GM23338 (cell line): ENCODE measurements around the gene COA8. TPM values are rescaled to one million over a fixed set of nuclear protein-coding genes. Genes with fewer than 3 reads are reported as not detected.

ENCODE experiments used
- ATAC-seq: fragments of 200-7000 bp; cut with Tn5 transposase; 3 replicates; pipeline ENCODE4 v1.9.1; 2020
- DNase-seq: peaks from one replicate; pipeline ENCODE4 v3.0.0-alpha.2; 2015; ENCODE audit warnings: low spot score
- H2AFZ ChIP-seq: fragments of 200-600 bp; sonication (generic); 2 replicates; pipeline ENCODE4 v1.8.0; 2016; ENCODE audit warnings: antibody characterized with exemption, mild to moderate bottlenecking, moderate library complexity
- H3F3A ChIP-seq: fragments of 200-600 bp; sonication (generic); replicated peaks from 2 replicates; pipeline ENCODE4 v1.8.0; 2017; ENCODE audit warnings: antibody characterized with exemption, mixed run types, low read depth
- H3K27ac ChIP-seq: fragments of 200-600 bp; sonication (generic); 2 replicates; pipeline ENCODE4 v1.6.1; 2016; ENCODE audit warnings: low read depth
- H3K27me3 ChIP-seq: fragments of 200-600 bp; sonication (generic); 2 replicates; pipeline ENCODE4 v1.8.0; 2016; ENCODE audit warnings: mild to moderate bottlenecking, mixed run types, moderate library complexity; ENCODE audit not compliant: insufficient read depth
- H3K36me3 ChIP-seq: fragments of 200-600 bp; sonication (generic); 2 replicates; pipeline ENCODE4 v1.8.0; 2016; ENCODE audit warnings: mild to moderate bottlenecking; ENCODE audit not compliant: insufficient read depth
- H3K4me1 ChIP-seq: fragments of 200-600 bp; sonication (generic); 2 replicates; pipeline ENCODE4 v1.8.0; 2016; ENCODE audit warnings: mild to moderate bottlenecking, moderate library complexity; ENCODE audit not compliant: insufficient read depth
- H3K4me2 ChIP-seq: fragments of 200-600 bp; sonication (generic); 2 replicates; pipeline ENCODE4 v1.7.1; 2017; ENCODE audit warnings: mixed run types
- H3K4me3 ChIP-seq: fragments of 200-600 bp; sonication (generic); 2 replicates; pipeline ENCODE4 v1.6.1; 2016; ENCODE audit warnings: mixed run types
- H3K79me2 ChIP-seq: fragments of 200-600 bp; sonication (generic); replicated peaks from 2 replicates; pipeline ENCODE4 v1.8.0; 2017; ENCODE audit warnings: mild to moderate bottlenecking; ENCODE audit not compliant: insufficient read depth
- H3K9me2 ChIP-seq: fragments of 200-600 bp; sonication (generic); 2 replicates; pipeline ENCODE4 v1.8.0; 2017; ENCODE audit not compliant: insufficient read depth
- H4K20me1 ChIP-seq: fragments of 200-600 bp; sonication (generic); replicated peaks from 2 replicates; pipeline ENCODE4 v1.8.0; 2017; ENCODE audit warnings: mild to moderate bottlenecking; ENCODE audit not compliant: insufficient read depth
- H3K27ac Mint-ChIP-seq: 2 replicates; pipeline ENCODE4 v1.8.0; 2020; ENCODE audit warnings: inconsistent platforms, mild to moderate bottlenecking, moderate library complexity, mixed read lengths
- H3K27me3 Mint-ChIP-seq: 3 replicates; pipeline ENCODE4 v1.8.0; 2022; ENCODE audit warnings: low read depth, mild to moderate bottlenecking, moderate library complexity, mixed read lengths, inconsistent platforms; ENCODE audit not compliant: insufficient read depth, poor library complexity
- H3K36me3 Mint-ChIP-seq: 3 replicates; pipeline ENCODE4 v1.8.0; 2021; ENCODE audit warnings: low read depth, mild to moderate bottlenecking, inconsistent platforms, moderate library complexity, mixed read lengths
- H3K4me1 Mint-ChIP-seq: 3 replicates; pipeline ENCODE4 v1.8.0; 2020; ENCODE audit warnings: mild to moderate bottlenecking, inconsistent platforms, mixed read lengths
- H3K4me3 Mint-ChIP-seq: 3 replicates; pipeline ENCODE4 v1.8.0; 2021; ENCODE audit warnings: moderate library complexity, mild to moderate bottlenecking, inconsistent platforms, mixed read lengths
- H3K9me3 Mint-ChIP-seq: 3 replicates; pipeline ENCODE4 v1.8.0; 2020; ENCODE audit warnings: moderate library complexity, mild to moderate bottlenecking, inconsistent platforms, mixed read lengths
- CREB1 ChIP-seq: fragments of 250-450 bp; sonication (Bioruptor Pico); IDR thresholded peaks from 2 replicates; pipeline ENCODE4 v1.5.0; 2020; ENCODE audit warnings: low read depth, mild to moderate bottlenecking, moderate library complexity
- CTCF ChIP-seq, 2 experiments: fragments of 200-600 bp in 1 of 2; sonication (generic) in 1 of 2; conservative IDR thresholded peaks; 2 replicates each; pipeline versions ENCODE4 v1.5.1 to v1.6.1; 2016 to 2017; ENCODE audit warnings: antibody characterized with exemption in 2 of 2, low read depth in 2 of 2, mild to moderate bottlenecking in 2 of 2, moderate library complexity in 1 of 2
- ETS1 ChIP-seq: IDR thresholded peaks from 2 replicates; pipeline ENCODE4 v1.6.1; 2016; ENCODE audit warnings: antibody characterized with exemption
- EZH2 ChIP-seq: fragments of 200-600 bp; sonication (generic); IDR thresholded peaks from one replicate; pipeline ENCODE4 v1.8.0; 2017; ENCODE audit warnings: antibody characterized with exemption, mild to moderate bottlenecking, low read depth; ENCODE audit not compliant: unreplicated experiment
- EZH2phosphoT487 ChIP-seq: fragments of 200-600 bp; sonication (generic); IDR thresholded peaks from one replicate; pipeline ENCODE4 v1.8.1; 2018; ENCODE audit warnings: antibody characterized with exemption; ENCODE audit not compliant: unreplicated experiment
- JUNB ChIP-seq: IDR thresholded peaks from one replicate; pipeline ENCODE4 v1.6.1; 2016; ENCODE audit warnings: antibody characterized with exemption; ENCODE audit not compliant: unreplicated experiment
- NANOG ChIP-seq: IDR thresholded peaks from 2 replicates; pipeline ENCODE4 v1.6.1; 2016; ENCODE audit warnings: antibody characterized with exemption, borderline replicate concordance
- POLR2AphosphoS5 ChIP-seq: IDR thresholded peaks from 2 replicates; pipeline ENCODE4 v1.6.1; 2016; ENCODE audit warnings: antibody characterized with exemption, low read depth
- REST ChIP-seq: IDR thresholded peaks from one replicate; pipeline ENCODE4 v1.6.1; 2018; ENCODE audit warnings: antibody characterized with exemption; ENCODE audit not compliant: unreplicated experiment
- STAT1 ChIP-seq: IDR thresholded peaks from one replicate; pipeline ENCODE4 v1.6.1; 2016; ENCODE audit warnings: antibody characterized with exemption; ENCODE audit not compliant: unreplicated experiment
- ZNF114 ChIP-seq: fragments of 250-450 bp; sonication (Bioruptor Pico); IDR thresholded peaks from 2 replicates; pipeline ENCODE4 v1.5.0; 2020; ENCODE audit warnings: mild to moderate bottlenecking, moderate library complexity
- ZNF331 ChIP-seq: fragments of 250-450 bp; sonication (Bioruptor Pico); IDR thresholded peaks from 2 replicates; pipeline ENCODE4 v1.5.0; 2020; ENCODE audit warnings: low read depth, mild to moderate bottlenecking, moderate library complexity
- ZNF462 ChIP-seq: fragments of 250-450 bp; sonication (Bioruptor Pico); IDR thresholded peaks from 2 replicates; pipeline ENCODE4 v1.5.0; 2020; ENCODE audit warnings: mild to moderate bottlenecking, moderate library complexity
- polyA plus RNA-seq: library from polyadenylated mRNA; unstranded; fragments of >200 nt; fragmentation: Nextera tagmentation; extraction: Ambion mirVana; gene quantifications from 2 replicates; pipeline ENCODE4 v1.2.1, GENCODE V29; 2016
- total RNA-seq: library from RNA; depleted of rRNA; stranded (reverse); fragments of >200 nt; shearing (Covaris generic); gene quantifications from 2 replicates; pipeline ENCODE4 v1.2.3, GENCODE V29; 2014

COA8 gene
- total and polyA plus RNA-seq, 2 experiments from 2014 or later = 61.3 to 130 TPM

- H3K36me3 Mint-ChIP-seq = peaks cover 4% of the 10 kb centered on the region; the same call in 1 of the 3 replicates
- H3K4me3 Mint-ChIP-seq = no peak overlapping the region; the same call in 2 of the 3 replicates
- no peak overlapping the region for H3K27ac Mint-ChIP-seq
Observed at GRCh38 chr14:103526914-103527248, 35.9 kb upstream of the COA8 start.

More at GRCh38 chr14:103526914-103527248, 35.9 kb upstream of the COA8 start:
- Histone ChIP-seq H3K4me2 (no peak overlapping the region), H3K4me3 (no peak overlapping the region), H3K36me3 (no peaks in the 10 kb centered on the region), H2AFZ (no peak overlapping the region), H3F3A (peaks cover 9% of the 10 kb centered on the region; the same call in 1 of the 2 replicates), H3K27ac (no peak overlapping the region), H3K79me2 (peaks cover 22% of the 10 kb centered on the region), H3K27me3 (peaks cover 22% of the 10 kb centered on the region), H3K9me2 (no peaks in the 10 kb centered on the region), H4K20me1 (peaks cover 10% of the 10 kb centered on the region), H3K4me1 (peaks cover 8% of the 10 kb centered on the region)
- no peak for DNase-seq
- peaks cover 24% of the 10 kb centered on the region for H3K4me1 Mint-ChIP-seq
- TF ChIP-seq NANOG = no peak
- no peak for TF ChIP-seq ZNF331 (CRISPR knock-in tag)
- TF ChIP-seq REST = no peak
- TF ChIP-seq JUNB = no peak
- TF ChIP-seq ETS1 = no peak
- no peak for TF ChIP-seq CREB1
- no peak for TF ChIP-seq ZNF462 (CRISPR knock-in tag)
- no peak for TF ChIP-seq ZNF114 (CRISPR knock-in tag)
- no peak for TF ChIP-seq POLR2AphosphoS5
- TF ChIP-seq CTCF (conservative IDR thresholded peaks at IDR 0.05; ENCODE audit: low read depth in 2 of 2) = no peak
- TF ChIP-seq STAT1 = no peak
- no peak for TF ChIP-seq EZH2
- TF ChIP-seq EZH2phosphoT487 = no peak
- no peak for ATAC-seq
- peaks cover 4% of the 10 kb centered on the region; the same call in 2 of the 3 replicates for H3K9me3 Mint-ChIP-seq
- peaks cover 34% of the 10 kb centered on the region for H3K27me3 Mint-ChIP-seq
